B cell (primary cell): Measurements from ENCODE around the gene CCNB1IP1.

ENCODE experiments used
- CTCF ChIP-seq: fragments of 200-600 bp; IDR thresholded peaks from one replicate; pipeline ENCODE4 v1.8.0; 2022; ENCODE audit warnings: antibody characterized with exemption, mild to moderate bottlenecking
- EZH2 ChIP-seq: IDR thresholded peaks from 2 replicates; pipeline ENCODE4 v1.6.1; 2012; ENCODE audit warnings: borderline replicate concordance, low read depth, mild to moderate bottlenecking, moderate library complexity, low read length; ENCODE audit not compliant: insufficient read depth, poor library complexity, severe bottlenecking

GRCh38 chr14:20379743-20380142, 46.7 kb upstream of the CCNB1IP1 start:
- TF ChIP-seq CTCF, result no peak
- no peak for TF ChIP-seq EZH2
